ENCODE measurements around the gene CCNDBP1.

The CCNDBP1 gene

DNA sequence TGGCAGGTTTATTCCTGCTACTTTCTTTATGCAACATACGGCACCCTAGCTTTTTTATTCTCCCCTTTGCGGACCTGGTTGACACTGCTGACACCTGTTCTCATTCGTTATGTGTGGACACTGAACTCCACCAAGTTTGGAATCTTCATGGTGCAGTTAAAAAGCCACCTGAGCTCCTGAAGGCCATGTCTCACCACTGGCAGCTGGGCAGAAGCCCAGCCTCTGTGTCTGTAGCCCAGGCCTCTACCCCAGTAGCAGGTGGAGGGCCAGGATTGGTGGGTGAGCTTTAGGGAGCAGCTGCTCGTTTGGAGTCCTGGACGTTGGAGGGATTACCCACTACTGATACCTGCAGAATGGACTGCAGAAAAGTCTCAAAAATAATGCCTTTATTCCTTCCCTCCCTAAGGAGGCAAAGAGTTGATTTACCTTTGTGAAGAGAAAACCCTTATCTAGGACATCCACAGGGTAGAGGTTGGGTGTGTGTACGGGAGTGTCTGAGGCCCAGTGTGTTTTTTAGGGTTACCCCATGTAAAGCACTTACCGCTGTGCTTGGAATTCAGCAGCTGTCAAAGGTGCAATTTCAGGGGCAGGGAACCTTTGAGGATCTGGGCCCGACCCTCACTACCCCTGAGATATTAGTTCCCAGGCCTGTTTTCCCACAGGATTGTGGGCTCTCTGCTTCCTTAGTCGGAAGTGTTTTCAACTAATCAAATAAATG is 637 bp upstream of the CCNDBP1 start:
- no peak for DNase-seq (ENCODE audit: low read depth)
- no peak overlapping the region for H3K4me3 ChIP-seq (ENCODE audit: low read depth, low read length)
- TF ChIP-seq CTCF (IDR thresholded peaks at IDR 0.05; ENCODE audit: insufficient read depth, low read depth, low read length, missing control alignments): no peak

DNA sequence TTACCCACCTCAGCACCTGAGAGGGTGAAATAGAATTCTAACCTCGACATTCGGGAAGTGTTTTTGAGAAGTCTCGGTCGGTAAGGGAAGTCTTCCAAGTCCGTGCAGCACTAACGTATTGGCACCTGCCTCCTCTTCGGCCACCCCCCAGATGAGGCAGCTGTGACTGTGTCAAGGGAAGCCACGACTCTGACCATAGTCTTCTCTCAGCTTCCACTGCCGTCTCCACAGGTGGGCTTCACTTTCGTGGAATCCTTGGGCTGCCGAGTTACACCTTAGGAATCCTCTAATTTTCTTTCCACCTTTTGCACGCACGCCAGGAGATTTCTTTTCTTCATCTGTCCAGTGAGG is 775 bp downstream of the CCNDBP1 start:
- peak overlapping the region; percentile 76 for H3K4me3 ChIP-seq (ENCODE audit: low read depth, low read length)
- no peak for TF ChIP-seq CTCF (IDR thresholded peaks at IDR 0.05; ENCODE audit: insufficient read depth, low read depth, low read length, missing control alignments)
- no peak for DNase-seq (ENCODE audit: low read depth)

GRCh38 chr15:43187544-43188155 is 2.4 kb downstream of the CCNDBP1 start:
- peak; percentile 59 for DNase-seq (ENCODE audit: low read depth)

GRCh38 chr15:43189296-43189695 is 4.1 kb downstream of the CCNDBP1 start:
- no peak for DNase-seq (ENCODE audit: low read depth)
- no peak for TF ChIP-seq CTCF (IDR thresholded peaks at IDR 0.05; ENCODE audit: insufficient read depth, low read depth, low read length, missing control alignments)
- no peak overlapping the region for H3K4me3 ChIP-seq (ENCODE audit: low read depth, low read length)

More at GRCh38 chr15:43187544-43188155, 2.4 kb downstream of the CCNDBP1 start:
- no peak overlapping the region for H3K4me3 ChIP-seq (ENCODE audit: low read depth, low read length)
- peak; percentile 58 for TF ChIP-seq CTCF (IDR thresholded peaks at IDR 0.05; ENCODE audit: insufficient read depth, low read depth, low read length, missing control alignments)

DNA sequence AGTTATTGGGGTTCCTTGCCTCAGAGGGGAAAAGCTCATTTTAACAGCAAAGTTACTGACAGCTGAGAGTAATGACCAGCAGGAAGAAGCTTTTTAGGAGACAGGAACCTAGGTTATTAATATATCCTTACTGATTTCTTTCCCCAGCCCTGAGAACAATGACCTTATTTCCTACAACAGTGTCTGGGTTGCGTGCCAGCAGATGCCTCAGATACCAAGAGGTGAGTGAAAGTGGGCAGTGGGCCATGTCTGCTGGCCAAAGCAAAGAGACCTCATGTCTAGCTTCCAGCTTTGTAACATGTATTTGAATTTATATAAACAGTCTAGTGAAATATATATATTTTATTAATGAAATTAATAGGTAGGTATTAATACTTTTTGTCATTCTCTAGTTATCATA is 5.0 kb downstream of the CCNDBP1 start:
- no peak overlapping the region for H3K4me3 ChIP-seq (ENCODE audit: low read depth, low read length)
- TF ChIP-seq CTCF (IDR thresholded peaks at IDR 0.05; ENCODE audit: insufficient read depth, low read depth, low read length, missing control alignments): no peak
- no peak for DNase-seq (ENCODE audit: low read depth)

- no peak for DNase-seq (ENCODE audit: low read depth)
- H3K4me3 ChIP-seq (ENCODE audit: low read depth, low read length): no peak overlapping the region
- TF ChIP-seq CTCF (IDR thresholded peaks at IDR 0.05; ENCODE audit: insufficient read depth, low read depth, low read length, missing control alignments): no peak
Observed at GRCh38 chr15:43193710-43194109, 8.5 kb downstream of the CCNDBP1 start.

GRCh38 chr15:43194795-43195194 is 9.6 kb downstream of the CCNDBP1 start:
- no peak overlapping the region for H3K4me3 ChIP-seq (ENCODE audit: low read depth, low read length)
- no peak for DNase-seq (ENCODE audit: low read depth)
- TF ChIP-seq CTCF (IDR thresholded peaks at IDR 0.05; ENCODE audit: insufficient read depth, low read depth, low read length, missing control alignments): no peak

All from GM12865 (cell line).